Activated CD8-positive, alpha-beta memory T cell treated with anti-CD3 and anti-CD28 coated beads, Interleukin-2, amount 50 U/mL, for 24 hours (primary cell): ENCODE measurements around the gene CNPY2.
A peak's percentile ranks its signal among the peaks of the same experiment; 100 is the strongest.
"Not testable (repeated sequence)": the region's sequence is repeated elsewhere in the genome, so short reads cannot be mapped to it uniquely, and the experiment has no call there.

Source experiments
- DNase-seq: peaks from one replicate; pipeline ENCODE4 v3.0.0-alpha.2; 2020; ENCODE audit errors: extremely low read depth

Gene CNPY2

DNA sequence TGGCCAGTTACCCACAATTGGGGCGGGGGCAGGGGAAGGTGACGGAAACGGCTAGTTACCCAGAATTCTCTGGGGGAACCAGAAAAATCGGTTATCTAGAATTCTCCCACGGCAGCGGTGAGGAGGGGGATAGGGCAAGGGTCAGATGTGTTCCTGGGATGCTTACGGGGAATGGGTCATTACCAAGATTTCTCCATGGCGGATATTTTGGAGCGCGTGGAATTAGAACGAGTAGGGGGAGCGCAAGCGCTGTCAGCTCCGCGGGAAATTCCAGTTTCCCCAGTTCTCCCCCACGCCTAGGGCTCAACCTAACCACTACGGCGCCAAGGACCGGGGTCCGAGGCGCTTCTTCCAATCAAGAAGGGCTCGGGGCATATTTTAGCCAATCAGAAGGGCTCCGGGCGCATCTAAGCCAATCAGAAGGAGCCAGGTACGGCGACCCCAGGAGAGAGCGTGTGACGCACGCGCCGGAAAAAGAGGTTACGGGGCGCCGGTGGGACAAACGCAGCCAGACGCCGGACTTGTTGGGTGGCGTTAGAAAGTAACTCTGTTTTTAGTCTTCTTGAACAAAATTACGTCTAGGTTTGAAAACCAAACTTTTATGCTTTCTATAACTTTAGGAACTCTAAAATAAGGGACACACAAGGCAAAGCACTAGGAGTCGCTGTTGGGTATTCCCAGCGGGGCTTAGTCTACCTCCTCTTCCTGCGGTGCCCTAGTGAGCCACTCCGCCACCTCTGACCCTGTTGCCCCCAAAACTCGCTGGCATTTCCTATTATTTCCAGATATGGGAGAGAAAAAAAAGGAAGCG lies 18.1 kb upstream of the CNPY2 start, which contains the start of gene PAN2:
PAN2 (minus strand) TSS at position 322 of the 811 bp plus-strand sequence. CDS start 906 bp downstream, outside the sequence.
- peak; percentile 89 for DNase-seq

DNA sequence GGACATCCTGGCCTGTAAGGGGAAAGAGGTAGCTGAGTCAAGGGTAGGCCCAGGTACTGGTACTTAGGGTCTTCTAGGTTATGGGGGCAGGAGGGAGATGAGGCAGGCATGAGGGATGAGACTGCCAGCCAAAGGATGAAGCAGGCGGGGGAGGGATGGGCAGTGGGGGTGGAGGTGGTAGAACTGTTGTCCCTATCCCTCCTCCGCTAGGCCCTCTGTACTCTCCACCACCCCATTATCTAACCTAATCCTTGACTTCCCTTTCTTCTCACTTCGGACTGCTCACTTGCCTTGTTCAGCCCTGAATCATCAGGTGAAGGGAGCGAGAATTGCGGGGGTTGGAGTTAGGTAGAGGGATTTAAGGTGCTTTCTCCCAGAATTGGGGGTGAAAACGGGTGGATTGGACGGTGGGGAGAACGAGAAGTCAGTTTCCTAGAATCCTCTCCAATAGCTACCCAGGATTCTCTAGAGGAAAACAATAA lies 17.4 kb upstream of the CNPY2 start:
- no peak for DNase-seq

DNA sequence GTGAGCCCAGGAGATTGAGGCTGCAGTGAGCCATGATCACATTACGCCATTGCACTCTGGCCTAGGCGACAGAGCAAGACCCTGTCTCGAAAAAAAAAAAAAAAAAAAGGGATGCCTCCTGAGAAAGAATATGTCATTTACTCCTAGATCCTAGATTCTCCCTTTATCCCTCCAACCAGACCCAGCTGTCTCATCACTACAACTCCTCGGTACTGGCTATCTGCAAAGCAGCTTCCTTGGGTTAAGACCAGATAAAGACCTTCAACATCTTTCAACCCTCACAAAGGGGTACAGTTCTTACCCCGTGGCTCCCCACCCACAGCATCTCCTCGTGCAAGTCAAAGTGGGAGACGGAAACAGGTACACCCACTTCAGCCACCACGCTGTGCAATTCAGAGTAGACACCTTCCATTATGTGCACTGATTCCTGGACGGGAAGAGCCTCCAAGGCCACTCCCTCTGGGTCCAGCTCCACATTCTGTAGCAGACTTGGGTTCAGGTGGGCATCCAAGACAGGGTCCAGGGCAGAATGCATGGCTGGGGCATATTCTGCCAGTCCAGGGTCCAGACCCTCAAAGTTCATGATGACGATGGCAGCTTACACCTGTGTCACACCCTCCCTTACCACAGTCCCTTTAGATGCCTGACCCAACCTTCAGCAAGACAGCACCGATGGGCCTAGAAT lies 16.9 kb upstream of the CNPY2 start:
- DNase-seq = no peak

DNA sequence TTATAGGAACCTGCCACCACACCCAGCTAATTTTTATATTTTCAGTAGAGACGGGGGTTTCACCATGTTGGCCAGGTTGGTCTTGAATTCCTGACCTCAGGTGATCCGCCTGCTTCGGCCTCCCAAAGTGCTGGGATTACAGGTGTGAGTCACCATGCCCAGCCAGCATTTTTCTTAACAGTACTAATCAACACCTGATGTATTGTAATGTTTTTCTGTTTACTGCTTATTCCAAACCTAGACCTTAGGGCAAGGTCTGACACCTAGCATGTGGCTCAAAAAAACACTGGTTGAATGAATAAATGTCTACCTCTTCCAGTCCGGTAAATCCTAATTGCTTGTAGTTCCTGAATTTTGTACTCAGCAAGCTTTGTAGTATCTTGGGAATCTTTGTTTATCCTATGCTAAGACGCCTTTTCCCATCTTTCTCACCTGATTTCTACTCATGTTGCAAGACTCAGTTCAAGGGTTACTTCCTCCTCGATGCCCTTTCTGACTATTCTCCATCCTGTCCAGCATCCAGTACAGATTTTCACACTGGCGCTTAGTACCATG lies 15.2 kb upstream of the CNPY2 start:
- no peak for DNase-seq

DNA sequence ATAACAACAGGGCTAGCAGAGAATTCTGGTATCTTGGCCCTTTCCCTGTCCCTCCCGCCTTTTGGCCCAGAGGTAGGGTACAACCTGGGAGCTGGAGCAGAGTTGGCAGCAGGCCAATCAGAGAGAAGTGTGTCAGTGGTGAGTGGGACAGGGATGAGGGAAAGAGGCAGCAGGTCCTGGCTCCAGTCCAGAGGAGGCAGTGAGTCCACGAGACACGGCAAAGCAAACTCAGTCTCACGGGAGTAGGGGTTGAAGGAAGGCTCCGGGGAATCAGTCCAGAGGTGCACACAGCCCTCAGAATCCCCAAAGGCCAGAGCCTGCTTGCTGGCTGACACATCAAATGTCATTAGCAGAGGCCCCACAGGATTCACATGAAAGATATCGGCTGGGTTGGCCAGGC lies 10.7 kb upstream of the CNPY2 start:
- DNase-seq = no peak

DNA sequence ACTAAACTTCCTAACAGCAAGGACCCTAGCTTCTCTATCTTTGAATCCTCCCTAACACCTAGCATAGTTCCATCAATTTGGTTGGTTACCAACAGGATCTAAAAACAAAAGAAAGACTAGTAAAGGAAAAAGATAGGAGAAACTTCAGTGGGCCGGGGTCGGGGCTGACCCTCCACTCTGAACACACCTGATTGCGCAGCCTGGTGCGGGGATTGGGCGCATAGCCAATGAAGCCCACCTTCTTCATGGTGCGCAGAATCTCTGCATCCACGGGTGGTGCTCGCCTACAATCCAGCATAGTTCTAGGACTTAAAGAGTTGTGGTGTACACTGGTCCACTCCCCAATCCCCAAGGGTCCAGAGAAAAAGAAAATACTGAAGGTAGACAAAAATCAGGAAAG lies 10.3 kb upstream of the CNPY2 start:
- no peak for DNase-seq

DNA sequence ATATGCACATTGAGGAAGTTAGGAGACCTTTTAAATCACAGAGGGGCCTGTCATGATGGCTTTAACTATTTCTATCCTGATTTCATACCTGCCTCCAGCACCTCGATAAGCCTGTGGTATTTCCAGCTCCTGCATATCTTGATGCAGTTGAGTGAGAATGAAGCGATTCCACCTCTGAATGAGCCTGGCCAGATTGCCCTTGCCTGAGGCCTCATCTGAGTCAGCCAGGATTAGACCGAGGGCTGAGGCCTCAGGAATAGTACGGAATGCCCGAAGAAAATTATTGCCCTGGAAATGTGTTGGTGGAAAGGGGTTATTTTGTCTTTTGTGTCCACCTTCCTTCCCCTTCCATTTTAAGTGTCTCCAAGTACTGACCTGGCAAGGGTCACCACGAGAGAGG lies 8.4 kb upstream of the CNPY2 start:
- DNase-seq = no peak

DNA sequence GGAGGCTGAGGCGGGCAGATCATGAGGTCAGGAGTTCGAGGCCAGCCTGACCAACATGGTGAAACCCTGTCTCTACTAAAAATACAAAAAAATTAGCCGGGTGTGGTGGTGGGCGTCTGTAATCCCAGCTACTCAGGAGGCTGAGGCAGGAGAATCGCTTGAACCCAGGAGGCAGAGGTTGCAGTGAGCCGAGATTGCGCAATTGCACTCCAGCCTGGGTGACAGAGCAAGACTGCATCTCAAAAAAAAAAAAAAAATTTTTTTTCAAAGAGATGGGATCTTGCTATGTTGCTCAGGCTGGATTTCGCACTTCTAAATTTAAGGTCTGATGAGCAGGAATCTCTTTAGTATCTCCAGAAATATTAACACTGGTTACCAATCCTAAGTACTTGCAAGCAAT lies 5.8 kb upstream of the CNPY2 start:
- DNase-seq = not testable (repeated sequence)

DNA sequence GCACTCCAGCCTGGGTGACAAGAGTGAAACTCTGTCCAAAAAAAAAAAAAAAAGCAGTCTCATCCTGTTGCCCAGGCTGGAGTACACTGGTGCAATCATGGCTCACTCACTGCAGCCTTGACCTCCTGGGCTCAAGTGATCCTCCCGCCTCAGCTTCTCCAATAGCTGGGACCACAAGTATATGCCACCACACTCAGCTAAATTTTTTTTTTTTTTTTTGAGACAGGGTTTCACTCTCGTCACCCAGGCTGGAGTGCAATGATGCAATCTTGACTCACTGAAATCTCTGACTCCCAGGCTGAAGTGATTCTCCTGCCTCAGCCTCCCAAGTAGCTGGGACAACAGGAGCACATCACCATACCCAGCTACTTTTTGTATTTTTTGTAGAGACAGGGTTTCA lies 5.2 kb upstream of the CNPY2 start:
- DNase-seq = no peak

DNA sequence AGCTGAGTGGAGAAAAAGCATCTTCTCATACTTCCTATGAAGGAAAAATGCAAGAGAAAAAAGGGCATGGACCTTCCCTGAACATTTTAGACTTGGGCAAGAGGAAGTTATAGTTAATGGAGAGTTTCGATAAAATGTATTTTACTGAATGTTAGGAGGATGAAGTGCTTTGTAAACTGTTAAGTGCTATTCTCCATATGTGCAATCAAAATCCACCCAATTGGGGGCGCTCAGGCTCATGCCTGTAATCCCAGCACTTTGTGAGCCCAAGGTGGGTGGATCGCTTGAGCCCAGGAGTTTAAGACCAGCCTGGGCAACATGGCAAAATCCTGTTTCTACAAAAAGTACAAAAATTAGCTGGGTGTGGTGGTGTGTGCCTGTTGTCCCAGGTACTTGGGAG lies 1.9 kb upstream of the CNPY2 start:
- DNase-seq = no peak

DNA sequence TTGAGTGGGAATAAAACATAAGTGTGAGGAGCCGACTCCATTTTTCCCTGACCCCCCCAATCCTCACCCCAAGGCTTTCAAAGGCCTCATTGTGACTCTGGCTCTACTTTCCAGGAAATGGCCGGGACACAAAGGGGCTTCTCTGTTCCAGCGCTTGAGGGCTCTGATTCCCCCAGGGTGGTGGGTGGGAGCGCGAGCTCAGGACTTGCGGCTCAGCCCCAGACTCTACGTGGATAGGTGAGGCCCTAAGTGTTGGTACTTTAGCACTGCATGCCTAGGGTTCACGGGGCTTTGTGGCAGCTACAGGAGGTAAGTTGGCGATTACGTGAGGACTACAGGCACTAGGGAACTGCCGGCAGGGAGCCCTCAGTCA lies 553 bp downstream of the CNPY2 start:
- DNase-seq = no peak

DNA sequence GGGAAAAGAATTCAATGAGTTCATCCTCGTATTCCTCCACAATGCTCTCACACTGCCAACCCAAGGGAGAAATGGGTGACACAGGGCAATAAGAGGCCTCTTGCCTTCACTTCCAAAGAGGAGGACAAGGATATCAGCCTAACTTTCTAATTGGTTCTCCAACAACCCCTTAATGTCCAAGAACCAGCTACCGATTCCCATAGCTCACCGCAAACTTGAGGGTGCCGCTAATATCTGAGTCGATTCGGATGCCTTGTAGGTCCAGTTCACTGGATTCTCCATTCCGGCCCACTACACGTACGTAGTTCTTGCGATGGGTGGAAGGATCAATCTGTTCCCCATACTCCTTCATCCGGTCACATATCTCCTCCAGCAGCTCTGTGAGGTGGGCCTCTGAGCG lies 4.8 kb downstream of the CNPY2 start:
- no peak for DNase-seq

DNA sequence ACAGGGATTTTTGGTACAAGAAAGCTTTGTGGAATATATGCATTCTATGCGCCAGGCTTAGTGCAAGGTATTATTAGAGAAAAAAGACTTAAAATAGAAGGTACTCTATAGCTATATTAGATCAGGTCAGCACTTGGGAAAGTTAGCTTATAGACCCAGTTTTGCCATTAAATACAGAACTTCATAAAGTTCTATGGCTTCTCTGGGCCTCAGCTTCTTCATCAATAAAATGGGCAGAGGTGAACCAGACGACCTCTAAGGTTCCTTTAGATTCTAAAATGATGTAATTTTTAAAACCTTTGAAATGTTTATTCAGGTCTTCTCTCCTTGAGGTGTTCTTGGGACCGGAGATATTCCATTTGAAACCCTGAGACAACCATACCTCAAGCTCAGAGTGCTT lies 7.1 kb downstream of the CNPY2 start:
- no peak for DNase-seq

DNA sequence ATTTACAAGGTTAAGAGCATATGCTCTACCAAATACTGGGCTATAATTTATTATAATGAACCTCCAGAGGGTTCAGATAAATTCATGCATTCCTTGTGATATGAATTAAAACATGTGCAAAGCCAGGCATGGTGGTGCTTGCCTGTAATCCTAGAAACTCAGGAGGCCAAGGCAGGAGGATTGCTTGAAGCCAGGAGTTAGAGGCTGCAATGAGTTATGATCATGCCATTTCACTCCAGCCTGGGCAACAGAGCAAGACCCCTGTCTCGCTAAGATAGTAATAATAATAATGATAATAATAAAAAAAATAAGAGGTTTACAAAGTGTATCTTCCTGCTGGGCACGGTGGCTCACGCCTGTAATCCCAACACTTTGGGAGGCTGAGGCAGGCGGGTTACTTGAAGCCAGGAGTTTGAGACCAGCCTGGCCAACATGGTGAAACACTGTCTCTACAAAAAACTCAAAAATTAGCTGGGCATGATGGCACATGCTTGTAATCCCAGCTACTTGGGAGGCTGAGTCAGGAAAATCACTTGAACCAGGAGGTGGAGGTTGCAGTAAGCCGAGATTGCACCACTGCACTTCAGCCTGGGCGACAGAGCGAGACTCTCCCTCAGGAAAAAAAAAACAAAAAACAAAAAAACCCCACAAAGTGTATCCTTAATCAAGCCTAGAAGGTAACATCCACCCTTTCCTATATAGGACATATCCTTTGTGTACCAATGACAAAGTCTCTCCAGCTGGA lies 8.4 kb downstream of the CNPY2 start:
- DNase-seq = no peak

DNA sequence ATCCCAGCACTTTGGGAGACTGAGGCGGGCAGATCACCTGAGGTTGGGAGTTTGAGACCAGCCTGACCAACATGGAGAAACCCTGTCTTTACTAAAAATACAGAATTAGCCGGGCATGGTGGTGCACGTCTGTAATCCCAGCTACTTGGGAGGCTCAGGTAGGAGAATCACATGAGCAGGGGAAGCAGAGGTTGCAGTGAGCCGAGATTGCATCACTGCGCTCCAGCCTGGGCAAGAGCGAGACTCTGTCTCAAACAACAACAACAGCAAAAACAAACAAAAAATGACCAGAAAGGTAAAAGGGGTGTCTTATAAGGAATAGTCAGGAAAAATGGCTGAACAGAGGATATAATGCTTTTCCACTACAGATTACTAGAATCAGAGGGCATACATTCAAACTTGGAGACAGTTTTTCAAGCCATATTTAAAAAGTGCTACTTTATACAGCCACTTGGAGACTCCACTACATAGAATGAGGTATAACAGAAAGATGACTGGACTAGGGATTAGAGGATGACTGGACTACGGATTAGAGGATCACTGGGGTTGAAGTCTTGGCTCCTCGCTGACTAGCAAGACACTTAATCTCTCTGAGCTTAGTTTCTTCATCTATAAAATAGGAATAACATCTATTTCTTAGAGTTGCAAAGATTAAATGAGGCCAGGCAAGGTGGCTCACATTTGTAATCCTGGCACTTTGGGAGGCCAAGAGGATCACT lies 10.8 kb downstream of the CNPY2 start:
- no peak for DNase-seq

DNA sequence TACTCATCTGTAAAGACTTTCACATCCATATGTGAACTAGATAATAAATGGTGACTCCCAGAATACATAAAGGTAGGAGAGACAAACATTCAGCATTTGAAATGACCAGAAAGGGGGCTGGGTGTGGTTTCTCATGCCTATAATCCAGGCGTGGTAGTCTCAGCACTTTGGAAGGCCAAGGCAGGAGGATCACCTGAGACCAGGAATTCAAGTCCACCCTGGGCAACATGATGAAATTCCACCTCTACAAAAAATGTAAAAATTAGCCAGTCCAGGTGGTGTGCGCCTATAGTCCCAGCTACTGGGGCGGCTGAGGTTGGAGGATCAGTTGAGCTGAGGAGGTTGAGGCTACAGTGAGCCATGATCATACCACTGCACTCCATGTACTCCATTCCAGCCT lies 11.5 kb downstream of the CNPY2 start:
- DNase-seq = no peak

DNA sequence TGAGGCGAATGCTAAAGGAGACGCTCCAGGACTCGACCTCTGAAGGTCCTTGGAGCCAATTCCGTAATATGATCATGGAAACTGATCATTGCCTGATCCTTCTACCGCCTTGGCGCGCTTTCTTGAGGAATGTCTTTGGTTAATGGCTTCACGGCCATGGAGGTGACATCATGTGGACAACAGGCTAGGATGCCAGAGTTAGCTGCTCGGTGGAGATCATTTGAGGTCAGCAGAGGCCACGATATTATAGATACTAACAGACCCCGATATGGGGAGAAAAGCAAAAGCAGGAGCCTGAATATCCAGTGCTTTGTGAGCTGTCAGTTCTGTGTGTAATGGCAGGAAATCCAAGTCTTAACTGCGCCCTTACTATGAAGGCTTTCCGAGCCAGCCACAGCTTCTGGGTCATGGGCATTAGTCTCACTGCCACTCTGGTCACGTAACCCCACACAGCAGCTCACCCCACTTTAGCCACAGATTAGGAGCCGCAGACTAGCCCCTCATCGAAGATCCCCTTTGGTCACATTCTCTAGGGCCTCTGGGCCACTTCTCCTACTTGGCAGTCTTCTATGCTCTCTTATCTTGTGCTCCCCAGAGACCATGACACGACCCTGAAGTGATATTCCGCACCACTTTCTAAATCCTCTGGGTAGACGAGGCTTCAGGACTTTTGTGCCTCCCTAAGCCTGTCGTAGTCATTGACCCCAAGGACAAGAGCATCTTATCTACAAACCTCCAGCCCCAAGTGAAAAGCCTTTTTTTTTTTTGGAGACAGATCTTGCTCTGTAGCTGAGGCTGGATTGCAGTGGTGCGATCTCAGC lies 14.9 kb downstream of the CNPY2 start:
- DNase-seq = no peak

DNA sequence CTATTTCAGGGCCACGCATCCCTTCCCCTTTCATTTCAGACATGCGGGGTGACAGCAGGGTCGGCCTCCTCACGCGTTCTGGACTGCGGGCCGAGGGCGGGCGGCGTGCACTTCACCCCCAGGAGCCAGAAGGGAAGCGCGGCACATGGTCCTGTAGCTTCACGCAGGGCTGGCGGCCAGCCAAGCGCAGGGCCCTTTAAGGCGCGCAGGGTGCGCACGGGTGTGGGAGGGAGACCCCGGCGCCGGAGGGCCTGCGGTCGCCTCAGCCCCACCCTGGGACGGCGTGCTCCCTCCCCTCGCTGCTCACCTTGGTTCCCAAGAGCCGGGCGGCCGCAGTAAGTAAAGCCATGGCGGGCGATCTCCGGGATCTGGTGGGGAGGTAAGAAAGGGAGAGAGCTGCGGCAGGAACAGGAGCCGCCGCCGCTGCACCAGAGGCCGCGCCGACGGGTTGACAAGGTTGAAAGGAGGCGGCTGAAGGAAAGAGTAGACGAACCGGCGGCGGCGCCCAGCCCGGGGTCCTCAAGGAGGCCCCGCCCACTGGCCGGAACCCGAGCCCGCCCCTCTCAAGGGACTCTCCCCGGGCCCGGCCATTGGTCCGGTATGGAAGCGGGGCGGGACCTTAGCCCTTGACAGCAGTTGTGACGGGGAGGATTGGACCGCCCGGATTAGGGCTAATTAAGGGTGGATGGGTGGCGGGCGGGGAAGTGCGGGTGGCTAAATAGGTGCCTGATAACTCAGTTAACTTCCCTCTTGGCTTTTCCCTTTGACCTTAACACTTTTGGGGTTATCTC lies 15.7 kb downstream of the CNPY2 start, which contains the start of gene CS:
CS (minus strand) TSS at position 478 of the 791 bp plus-strand sequence; CDS start at position 349, 129 bp downstream.
- peak; percentile 96 for DNase-seq

DNA sequence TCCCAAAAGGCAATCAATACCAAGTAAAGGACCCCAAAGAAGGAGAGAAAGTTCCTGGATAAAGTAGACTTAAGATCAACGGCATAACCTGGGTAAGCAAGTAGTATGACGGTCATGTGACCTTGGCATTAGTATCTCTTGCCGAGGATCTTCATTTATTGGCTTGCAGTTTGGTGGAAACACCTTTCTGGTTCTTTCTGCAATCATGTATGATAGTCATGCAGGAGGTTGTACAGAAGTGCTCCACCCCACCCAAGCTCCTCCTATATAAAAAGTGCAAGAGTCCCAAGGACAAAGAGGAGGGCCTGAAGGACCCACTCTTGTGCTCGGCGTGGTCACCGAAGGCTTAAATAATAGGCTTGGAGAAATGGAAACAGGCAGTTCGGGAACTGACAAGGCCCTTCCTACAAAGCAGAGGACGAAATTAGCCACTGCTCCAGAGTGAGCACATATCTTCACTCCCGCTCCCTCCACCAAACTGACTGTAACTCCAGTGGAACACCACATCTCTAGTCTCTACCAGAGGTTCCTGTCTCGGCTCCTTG lies 16.4 kb downstream of the CNPY2 start:
- no peak for DNase-seq
